Activated CD4-positive, CD25-positive, alpha-beta regulatory T cell (primary cell): ENCODE results near the gene SOX11.

Experiments
- DNase-seq, 4 experiments: peaks; one replicate each; lab custom pipeline; 2025; lab: John Stamatoyannopoulos, UW

Gene SOX11

GRCh38 chr2:5692561-5693286, 540 bp downstream of the SOX11 start:
- no peak for DNase-seq

DNA sequence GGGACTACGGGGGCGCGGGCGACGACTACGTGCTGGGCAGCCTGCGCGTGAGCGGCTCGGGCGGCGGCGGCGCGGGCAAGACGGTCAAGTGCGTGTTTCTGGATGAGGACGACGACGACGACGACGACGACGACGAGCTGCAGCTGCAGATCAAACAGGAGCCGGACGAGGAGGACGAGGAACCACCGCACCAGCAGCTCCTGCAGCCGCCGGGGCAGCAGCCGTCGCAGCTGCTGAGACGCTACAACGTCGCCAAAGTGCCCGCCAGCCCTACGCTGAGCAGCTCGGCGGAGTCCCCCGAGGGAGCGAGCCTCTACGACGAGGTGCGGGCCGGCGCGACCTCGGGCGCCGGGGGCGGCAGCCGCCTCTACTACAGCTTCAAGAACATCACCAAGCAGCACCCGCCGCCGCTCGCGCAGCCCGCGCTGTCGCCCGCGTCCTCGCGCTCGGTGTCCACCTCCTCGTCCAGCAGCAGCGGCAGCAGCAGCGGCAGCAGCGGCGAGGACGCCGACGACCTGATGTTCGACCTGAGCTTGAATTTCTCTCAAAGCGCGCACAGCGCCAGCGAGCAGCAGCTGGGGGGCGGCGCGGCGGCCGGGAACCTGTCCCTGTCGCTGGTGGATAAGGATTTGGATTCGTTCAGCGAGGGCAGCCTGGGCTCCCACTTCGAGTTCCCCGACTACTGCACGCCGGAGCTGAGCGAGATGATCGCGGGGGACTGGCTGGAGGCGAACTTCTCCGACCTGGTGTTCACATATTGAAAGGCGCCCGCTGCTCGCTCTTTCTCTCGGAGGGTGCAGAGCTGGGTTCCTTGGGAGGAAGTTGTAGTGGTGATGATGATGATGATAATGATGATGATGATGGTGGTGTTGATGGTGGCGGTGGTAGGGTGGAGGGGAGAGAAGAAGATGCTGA, 1.4 kb downstream of the SOX11 start:
- DNase-seq: no peak

DNA sequence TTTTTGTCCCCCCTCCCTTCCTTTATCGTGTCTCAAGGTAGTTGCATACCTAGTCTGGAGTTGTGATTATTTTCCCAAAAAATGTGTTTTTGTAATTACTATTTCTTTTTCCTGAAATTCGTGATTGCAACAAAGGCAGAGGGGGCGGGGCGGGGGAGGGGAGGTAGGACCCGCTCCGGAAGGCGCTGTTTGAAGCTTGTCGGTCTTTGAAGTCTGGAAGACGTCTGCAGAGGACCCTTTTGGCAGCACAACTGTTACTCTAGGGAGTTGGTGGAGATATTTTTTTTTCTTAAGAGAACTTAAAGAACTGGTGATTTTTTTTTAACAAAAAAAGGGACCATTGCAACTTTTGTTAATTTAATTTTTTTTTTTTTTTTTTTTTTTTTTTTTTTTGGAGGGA, 2.1 kb downstream of the SOX11 start:
- DNase-seq: no peak

- no peak for DNase-seq
Observed at GRCh38 chr2:5695654-5696403, 3.6 kb downstream of the SOX11 start.

GRCh38 chr2:5696404-5696944, 4.3 kb downstream of the SOX11 start:
- no peak for DNase-seq

GRCh38 chr2:5696945-5697521, 4.8 kb downstream of the SOX11 start:
- no peak for DNase-seq

GRCh38 chr2:5697562-5697961, 5.4 kb downstream of the SOX11 start:
- no peak for DNase-seq

DNA sequence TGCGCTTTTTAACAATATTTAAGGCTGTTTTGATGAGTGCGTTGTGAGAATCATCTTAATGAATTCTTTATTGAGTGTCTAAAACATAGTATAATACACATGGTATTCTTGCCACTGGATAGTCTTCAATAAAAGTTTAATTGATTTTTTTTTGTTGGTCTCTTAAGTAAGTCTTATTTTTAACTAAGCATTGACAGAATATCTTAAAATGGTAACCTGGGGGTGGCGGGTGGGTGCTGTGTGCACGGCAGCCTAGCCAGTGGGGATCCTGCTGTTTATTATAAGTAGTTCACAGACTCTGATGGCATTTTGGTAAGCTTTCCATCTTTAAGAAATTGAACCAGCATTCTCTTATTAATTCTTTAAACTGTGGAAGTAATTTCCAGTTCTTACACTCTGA, 6.0 kb downstream of the SOX11 start:
- no peak for DNase-seq

DNA sequence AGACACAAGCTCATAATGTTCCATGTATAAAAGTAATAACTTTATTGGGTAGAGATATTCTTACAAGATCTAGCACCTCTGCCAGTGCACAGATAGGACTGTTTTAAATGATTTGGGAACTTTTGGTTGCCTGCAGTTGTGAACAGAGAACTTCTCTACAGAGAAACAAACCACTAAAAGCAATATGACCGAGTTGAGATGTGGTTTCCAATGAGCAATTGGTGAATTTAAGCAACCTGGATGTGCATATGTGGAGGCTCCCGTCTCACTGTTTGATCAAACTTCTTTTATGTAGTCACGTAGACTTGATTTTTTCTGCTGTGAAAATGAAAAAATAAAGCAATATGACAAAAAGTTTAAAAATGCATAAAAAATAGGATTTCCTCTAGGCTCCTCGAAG, 7.8 kb downstream of the SOX11 start:
- DNase-seq: no peak

GRCh38 chr2:5700551-5700950, 8.4 kb downstream of the SOX11 start:
- no peak for DNase-seq

DNA sequence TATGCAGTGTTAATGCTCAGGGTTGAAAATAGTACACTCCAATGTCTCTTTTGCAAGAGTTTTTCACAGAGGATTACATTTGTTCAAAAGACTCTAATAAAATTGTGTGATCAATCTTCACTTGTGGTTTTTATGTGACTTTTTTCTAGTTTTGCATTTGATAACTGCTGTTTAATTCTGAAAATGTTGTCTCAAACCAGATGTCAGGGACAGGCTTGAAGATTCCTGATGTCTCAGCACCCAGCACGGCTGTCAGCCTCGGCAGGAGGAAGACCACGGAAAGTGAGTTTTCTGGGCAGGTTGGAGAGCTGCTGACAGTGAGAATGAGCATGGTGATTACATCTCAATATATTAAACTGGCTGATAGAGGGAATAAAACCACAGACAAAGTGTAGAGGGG, 9.1 kb downstream of the SOX11 start:
- no peak for DNase-seq

DNA sequence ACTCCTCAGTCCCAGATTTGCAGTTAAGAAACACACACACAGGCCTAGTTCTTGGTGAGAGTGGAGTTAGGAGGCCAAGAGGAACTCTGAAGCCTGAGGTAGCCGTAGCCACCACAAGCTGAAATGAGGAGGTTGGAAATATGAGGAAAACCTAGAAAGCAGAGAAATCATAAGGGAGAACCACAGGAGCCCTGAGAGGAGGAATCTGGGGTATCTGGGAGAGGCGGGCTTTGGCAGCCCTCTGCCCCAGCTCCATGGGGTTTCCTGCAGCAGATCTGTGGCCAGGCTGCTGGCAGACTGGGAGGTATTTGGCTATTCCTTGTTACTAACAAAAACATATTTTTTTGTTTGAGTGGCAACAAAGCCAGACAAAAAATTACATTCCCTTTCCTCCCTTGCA, 11.0 kb downstream of the SOX11 start:
- DNase-seq: no peak

- no peak for DNase-seq
Observed at GRCh38 chr2:5705490-5705889, 13.3 kb downstream of the SOX11 start.

DNA sequence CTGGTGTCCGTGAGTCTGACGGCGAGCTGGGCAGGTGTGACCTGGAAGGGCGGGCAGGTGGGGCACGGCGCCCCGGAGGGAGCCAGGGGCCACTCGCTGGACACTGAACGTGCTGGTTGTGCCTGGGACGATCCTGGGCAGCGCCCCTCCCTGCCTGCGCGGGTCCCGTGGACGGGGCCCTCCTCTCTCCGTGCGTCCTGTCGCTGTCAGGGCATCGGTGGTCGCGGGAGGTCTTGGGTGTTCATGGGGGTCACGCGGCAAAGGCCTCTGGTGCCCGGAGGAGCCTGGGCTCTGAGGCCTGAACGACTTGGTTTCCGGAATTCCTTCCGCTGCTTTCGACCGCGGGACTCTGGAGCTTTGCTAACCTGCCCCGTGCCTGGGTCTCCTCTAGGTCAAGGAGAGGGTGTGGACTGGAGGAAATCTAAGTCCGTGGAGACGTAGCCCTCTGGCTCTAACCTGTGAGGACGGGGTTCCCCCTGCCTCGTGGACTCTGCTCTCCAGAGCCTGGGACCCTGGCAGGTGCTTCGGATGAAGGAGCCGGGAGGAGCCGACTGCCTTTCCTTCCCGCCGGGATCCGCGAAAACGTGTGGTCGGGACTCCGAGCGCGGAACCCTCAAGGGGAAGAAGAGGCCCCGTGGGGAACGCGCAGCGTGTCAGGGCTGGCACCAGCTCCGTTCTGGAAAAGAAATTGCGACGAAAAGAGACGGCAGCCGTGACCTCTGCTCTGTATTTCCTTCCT, 14.7 kb downstream of the SOX11 start:
- no peak for DNase-seq

DNA sequence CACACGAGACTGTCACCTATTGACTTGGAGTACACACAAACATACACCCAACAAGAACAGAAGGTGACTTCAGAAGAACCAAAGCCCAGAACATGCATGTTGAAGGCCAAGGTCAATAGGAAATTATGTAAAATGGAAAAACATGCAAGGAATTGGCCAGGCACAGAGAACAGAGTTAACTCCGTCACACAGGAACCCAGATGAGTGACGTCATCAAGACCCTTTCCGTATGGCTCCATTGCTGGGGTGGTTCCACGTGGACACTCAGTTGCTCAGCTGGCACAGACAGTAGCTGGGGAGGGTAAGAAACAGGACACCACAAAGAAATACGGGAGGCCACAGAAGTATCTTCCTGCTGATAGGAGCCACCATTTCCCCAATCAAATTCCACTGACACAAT, 18.4 kb downstream of the SOX11 start:
- DNase-seq: no peak

GRCh38 chr2:5713101-5713500, 20.9 kb downstream of the SOX11 start:
- DNase-seq: no peak

- no peak for DNase-seq
Observed at GRCh38 chr2:5719629-5720334, 27.6 kb downstream of the SOX11 start.

DNA sequence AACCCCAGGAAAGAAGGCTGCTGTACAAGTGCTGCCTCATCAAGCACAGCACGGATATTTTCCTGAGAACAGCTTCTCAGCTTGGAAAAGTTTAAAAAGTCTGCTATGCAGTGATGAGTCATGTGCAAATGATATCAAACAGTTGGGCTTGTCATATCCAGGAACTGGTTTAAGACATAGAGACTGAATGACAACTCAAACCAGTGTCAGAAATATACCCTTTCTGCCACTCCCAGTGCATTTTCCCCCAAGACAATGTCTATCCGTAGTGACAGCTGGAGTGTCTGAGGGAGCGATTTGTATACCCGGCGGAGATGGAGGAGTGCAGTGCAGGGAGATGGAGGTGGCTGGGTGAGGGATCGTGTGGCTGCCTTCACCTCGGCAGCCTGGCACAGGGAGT, 28.2 kb downstream of the SOX11 start:
- no peak for DNase-seq

DNA sequence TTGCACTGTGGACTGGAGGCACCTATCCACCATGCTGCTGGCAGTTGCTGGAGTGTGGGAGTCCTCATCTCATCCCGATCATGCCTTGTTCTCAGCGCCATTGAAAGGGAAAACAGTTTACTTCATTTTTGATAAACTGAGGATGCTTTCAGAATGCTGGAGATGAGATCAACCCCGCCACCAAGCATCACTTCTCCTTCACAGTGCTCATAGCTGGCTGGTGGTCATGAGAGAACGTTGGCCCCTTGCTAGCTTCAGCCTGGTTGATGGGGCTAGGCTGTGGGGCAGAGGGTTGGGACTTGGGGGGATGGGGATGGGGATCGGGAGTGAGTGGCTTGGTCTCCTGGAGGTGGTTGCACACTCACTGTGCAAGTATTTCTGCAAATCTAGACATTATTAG, 30.1 kb downstream of the SOX11 start:
- no peak for DNase-seq
